ENCODE results near the gene PTEN. TPM values are rescaled to one million over a fixed set of nuclear protein-coding genes. Genes with fewer than 3 reads are reported as not detected.
A peak's percentile ranks its signal among the peaks of the same experiment; 100 is the strongest.
"Not testable (repeated sequence)": the region's sequence is repeated elsewhere in the genome, so short reads cannot be mapped to it uniquely, and the experiment has no call there.

Gene PTEN
- total RNA-seq, 2 donors from 2014 or later, result 99.3 to 101 TPM

DNA sequence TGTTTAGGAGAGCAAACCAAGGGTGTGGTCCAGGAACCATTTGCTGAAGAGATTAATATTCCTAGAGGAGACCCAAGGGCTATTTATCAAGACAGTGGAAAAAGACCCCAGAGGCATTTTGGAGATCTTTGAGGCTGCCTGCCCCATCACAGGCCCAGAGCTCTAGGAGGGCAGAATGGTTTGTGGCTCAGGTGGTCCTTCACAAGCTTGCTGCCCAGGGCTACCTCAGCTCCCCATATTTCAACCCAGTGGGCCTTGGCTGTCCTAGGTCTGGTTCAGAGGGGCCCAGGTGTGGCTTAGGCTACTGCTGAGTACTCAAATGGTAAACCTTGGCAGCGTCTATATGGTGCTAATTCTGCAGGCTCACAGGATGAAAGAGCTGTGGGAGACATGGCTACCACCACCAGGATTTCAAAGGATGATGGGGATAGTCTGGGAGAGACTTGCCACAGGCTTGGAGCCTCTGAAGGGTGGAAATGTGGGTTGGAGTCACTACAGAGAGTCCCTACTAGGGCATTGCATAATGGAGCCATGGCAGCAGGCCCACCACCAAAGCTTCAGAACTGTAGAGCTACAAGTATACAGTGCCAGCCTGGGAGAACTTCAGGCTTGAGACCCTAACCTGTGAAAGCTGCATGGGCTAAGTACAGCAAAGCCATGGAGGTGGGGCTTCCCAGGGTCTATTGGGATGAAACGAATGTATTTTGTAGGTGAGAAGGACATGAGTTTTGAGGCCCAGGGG, 24.3 kb downstream of the PTEN start:
- no peak for DNase-seq
- intact Hi-C loops (cut with DNase I, micrococcal nuclease), result no loop called here
- no peak for ATAC-seq

DNA sequence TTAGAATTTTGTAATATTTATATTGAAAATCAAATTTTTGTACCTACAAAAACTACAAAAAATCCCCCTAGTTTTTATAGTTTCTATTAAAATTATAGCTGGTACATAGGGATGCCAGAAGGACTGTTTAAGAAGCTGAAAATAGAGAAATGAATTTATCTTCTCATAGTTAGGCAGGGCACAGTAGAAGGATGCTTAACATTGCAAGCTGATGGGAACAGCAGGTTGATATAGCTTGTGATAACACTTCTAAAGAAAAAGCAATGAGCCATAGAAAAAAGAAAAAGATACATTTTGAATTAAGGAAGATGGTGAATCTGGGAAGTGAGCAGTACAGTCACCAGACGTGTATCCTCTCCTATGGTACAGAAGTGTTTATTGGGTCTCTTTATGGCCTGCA, 32.0 kb downstream of the PTEN start:
- intact Hi-C loops (cut with DNase I, micrococcal nuclease), result no loop called here
- ATAC-seq (no peak), DNase-seq (no peak)

DNA sequence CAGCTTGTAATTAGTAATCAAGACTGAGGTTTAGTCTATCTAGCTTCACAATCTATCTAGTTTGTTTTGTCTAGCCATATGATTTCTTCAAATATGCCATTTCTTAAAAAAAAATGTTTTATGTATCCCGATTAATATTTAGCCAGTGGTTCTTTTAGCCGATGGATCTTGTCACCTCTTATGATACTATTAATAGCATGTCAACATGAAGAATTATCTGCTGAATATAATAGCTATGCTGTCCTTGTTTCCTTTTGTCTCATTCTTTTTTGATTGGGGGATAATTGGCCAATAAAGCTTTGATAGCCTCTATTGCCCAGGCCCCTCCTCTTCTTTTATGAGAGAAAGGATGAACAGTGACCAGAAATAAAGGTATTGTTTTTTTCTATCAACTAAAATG, 32.8 kb downstream of the PTEN start:
- DNase-seq, result no peak
- ATAC-seq, result no peak
- intact Hi-C loops (cut with DNase I, micrococcal nuclease), result no loop called here

DNA sequence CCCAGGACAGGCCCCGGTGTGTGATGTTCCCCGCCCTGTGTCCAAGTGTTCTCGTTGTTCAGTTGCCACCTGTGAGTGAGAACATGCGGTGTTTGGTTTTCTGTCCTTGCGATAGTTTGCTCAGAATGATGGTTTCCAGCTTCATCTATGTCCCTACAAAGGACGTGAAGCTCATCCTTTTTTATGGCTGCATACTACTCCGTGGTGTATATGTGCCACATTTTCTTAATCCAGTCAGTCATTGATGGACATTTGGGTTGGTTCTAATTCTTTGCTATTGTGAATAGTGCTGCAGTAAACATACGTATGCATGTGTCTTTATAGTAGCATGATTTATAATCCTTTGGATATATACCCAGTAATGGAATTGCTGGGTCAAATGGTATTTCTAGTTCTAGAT, 34.5 kb downstream of the PTEN start:
- intact Hi-C loops (cut with DNase I, micrococcal nuclease); ATAC-seq; DNase-seq: not testable (repeated sequence)

DNA sequence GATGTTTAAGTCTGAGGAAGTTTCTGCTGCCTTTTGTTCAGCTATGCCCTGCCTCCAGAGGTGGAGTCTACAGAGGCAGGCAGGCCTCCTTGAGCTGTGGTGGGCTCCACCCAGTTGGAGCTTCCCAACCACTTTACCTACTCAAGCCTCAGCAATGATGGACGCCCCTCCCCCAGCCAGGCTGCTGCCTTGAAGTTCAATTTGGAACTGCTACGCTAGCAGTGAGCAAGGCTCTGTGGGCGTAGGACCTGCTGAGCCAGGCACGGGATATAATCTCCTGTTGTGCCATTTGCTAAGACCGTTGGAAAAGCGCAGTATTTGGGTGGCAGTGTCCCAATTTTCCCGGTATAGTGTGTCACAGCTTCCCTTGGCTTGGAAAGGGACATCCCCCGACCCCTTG, 40.0 kb downstream of the PTEN start:
- intact Hi-C loops (cut with DNase I, micrococcal nuclease); DNase-seq; ATAC-seq: not testable (repeated sequence)

DNA sequence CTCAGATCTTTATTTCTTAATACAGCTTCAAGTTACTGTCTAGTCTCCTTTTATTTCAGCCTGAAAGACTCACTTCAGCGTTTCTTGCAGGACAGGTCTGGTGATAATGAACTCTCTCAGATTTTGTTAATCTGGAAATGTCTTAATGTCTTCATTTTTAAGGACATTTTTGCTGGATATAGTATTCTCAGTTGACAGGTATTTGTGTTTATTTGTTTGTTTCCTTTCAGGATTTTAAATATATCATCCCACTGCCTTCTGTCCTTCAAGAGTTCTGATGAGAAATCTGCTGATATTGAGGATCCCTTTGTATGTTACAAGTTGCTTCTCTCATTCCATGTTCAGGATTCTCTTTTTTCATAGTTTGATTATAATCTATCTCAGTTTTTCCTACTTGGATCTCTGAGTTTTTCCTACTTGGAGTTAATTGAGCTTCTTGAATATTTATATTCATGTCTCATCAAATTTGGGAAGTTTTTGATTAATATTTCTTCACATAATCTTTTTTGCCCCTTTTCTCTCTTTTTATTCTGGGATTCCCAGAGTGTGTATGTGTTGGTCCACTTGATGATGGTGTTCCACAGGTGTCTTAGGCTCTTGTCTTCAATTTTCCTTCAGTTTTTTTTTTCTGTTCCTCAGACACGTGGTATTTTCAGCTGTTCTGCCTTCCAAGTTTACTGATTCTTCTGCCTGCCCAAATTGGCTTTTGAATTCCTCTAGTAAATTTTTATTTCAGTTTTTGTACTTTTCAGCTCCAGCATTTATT, 49.9 kb downstream of the PTEN start:
- intact Hi-C loops (cut with DNase I, micrococcal nuclease), result no loop called here
- no peak for DNase-seq
- no peak for ATAC-seq

DNA sequence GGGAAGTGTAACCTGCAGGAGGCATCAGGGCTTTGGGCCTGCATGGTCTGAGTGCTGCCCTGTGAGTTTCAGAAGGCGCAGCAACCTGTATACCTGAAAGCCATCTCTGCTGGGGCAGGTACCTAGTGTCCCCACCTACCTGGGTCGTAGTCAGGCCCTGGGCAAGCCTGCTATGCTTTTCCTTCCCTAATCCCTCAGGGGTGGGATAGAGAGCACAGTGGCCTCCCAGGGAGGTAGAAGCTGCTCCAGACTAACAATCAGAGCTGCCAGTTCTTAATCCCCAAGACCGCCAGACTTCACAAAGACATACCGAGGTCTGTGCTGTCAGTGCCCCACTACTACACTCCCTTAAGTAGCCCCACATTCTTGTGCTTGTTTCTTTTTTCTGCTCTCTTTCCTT, 52.0 kb downstream of the PTEN start:
- ATAC-seq (peak; percentile 16), DNase-seq (no peak)
- intact Hi-C loops (cut with DNase I, micrococcal nuclease), result no loop called here

DNA sequence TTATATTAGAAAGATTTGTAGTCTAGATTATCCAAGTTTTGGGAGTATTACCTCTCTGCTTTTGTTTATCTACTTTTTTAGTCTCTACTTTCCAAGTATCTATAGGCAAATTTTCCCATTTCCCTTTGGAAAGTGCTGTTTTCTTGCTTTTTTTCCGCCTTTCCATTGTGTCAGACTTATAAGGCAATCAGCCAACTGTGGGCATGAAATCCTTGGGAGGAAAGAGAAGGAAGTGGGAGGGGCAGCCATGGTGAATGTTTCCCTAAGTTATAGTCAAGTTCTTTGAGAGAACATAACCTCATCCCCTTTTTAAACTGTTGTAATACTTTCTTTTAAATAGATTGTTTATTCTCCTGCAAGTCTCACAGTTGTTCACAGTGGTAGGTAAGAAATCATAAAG, 52.6 kb downstream of the PTEN start:
- intact Hi-C loops (cut with DNase I, micrococcal nuclease), result no loop called here
- DNase-seq (no peak), ATAC-seq (peak; percentile 43)

DNA sequence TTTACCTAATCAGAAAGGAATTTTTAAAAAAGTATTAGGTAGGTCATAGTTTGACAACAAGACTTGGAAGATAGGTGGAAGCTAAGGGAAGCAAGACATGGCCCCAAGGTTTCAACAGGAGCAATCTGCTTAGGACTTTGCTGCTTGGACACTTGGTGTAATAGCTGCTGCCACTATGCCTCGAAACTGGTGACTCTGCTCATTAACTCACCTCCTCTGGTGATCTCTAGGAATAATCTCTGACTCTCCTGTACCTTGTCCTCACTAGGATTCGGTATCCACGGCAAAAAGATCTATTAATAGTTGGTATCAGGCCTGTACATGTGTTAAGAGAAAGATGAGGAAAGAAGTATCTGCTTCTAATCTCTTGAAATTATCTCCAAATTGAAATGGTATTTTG, 53.1 kb downstream of the PTEN start:
- ATAC-seq, result no peak
- intact Hi-C loops (cut with DNase I, micrococcal nuclease), result no loop called here
- DNase-seq, result no peak

DNA sequence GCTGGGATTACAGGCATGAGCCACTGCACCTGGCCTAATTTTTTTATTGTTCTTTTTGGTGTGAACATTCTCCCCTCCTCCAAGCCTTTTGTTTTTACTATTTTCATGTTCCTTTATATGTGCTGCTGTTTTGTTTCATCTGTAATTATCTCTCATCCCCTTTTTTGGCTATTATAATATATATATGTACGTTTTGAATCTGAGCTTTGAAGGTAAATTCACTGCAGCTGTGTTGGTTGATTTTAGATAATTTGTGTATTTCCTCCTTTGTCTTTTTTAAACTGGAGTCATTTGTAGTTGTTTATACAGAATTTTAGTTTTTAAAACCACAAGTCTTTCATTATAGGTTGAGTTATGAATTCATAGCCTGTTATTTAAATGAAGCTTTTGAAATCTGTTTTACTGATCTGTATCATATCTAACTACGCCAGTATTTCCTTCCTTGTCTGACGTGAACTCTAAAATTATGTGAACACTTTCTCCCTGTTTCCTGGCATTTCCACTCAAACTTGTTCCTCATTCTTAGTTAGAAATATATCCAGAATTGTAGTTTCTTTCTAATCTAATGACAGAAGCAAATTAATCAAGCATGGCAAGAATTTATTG, 54.9 kb downstream of the PTEN start:
- no peak for DNase-seq
- intact Hi-C loops (cut with DNase I, micrococcal nuclease), result no loop called here
- no peak for ATAC-seq

DNA sequence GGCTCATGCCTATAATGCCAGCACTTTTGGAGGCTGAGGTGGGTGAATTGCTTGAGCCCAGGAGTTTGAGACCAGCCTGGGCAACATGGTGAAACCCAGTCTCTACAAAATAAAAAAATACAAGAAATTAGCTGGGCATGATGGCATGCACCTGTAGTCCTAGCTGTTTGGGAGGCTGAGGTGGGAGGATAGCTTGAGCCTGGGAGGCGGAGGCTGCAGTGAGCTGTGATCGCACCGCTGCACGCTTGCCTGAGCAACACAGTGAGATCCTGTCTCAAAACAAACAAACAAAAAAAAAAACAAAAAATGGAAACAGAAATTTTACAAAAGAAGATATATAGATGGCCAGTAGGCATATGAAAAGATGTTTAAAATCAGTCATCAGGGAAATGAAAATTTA, 57.1 kb downstream of the PTEN start:
- DNase-seq (no peak), ATAC-seq (no peak)
- intact Hi-C loops (cut with DNase I, micrococcal nuclease), result no loop called here

DNA sequence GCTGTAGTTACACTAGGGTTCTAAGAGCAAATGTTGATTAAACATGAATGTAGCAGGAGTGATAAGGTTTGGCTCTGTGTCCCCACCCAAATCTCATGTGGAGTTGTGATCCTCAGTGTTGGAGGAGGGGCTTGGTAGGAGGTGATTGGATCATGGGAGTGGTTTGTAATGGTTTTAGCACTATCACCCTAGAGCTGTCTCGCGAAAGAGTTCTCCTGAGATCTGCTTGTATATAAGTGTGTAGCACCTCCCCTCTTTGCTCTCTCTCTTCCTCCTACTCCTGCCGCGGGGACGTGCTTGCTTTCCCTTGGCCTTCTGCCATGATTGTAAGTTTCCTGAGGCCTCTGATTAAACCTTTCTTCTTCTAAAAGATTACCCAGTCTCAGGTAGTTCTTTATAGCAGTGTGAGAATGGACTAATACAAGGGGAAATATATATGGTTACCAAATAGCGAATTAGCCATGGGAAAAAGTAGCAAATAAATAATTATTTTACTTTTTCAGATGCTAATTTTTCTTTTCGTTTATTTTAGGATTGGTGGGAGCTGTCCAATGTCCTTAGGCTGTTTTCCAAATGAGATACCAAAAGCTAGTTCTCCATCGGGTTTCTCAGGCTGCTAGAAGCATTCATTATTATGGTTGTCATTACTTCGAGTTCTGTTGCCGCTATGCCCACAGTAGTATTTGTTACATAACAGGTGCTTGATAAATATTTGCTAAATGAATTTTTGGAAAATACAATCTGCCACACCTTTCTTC, 58.7 kb downstream of the PTEN start:
- intact Hi-C loops (cut with DNase I, micrococcal nuclease), result no loop called here
- no peak for DNase-seq
- ATAC-seq, result peak; percentile 47

DNA sequence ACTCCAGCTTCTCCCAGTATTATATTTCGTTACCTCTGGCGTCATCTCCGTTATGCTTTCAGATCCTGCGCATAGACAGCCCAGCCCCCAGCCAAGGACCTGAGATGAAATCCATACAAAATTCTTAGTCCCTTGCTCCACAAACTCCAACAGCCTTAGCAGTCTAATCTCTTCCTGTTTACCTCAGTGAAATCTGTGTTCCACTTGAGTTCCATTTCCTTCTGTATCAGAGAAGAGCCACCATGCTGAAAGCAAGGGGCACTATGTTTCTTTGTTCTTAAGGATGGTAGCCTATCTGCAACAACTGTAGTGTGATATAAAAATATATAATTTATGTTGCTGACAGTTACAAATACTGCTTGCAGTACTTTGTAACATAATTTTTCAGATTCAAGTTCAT, 59.8 kb downstream of the PTEN start:
- DNase-seq (no peak), ATAC-seq (no peak)
- intact Hi-C loops (cut with DNase I, micrococcal nuclease), result no loop called here

DNA sequence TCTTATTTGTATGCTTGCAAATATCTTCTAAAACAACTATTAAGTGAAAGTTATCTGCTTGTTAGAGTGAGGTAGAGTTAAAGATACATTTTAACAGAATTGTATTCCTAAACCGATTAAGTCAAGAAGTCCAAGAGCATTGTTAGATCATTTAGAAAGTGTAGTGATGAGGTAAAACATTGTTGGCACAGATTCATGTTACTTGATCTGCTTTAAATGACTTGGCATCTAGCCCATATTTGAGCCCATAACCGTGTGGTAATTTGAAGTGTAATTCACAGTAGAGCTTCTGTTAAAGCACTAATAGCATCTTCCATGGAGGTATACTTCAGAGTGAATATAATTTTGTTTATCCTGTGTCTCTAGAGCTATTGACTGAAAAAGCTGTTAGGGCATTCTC, 62.1 kb downstream of the PTEN start:
- no peak for DNase-seq
- peak; percentile 43 for ATAC-seq
- intact Hi-C loops (cut with DNase I, micrococcal nuclease), result no loop called here

DNA sequence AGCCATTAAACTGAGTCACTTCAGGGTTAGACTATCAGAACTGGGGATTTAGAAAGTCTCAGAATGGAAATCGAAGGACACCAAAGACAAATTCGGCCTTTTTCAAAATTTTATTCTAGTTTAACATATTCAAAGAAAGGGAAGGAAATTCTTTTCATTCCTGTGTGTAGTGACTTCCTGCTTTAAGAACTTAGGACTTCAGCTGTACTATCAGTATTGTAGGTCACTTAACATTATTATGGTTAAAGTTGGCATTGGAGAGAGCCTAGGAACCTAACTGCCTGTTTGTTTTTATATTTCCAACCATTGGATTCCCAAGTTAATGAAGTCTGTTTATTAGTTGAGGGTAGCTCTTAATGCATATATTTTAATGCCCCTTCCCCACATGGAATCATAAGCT, 63.7 kb downstream of the PTEN start:
- DNase-seq (no peak), ATAC-seq (no peak)
- intact Hi-C loops (cut with DNase I, micrococcal nuclease), result no loop called here

DNA sequence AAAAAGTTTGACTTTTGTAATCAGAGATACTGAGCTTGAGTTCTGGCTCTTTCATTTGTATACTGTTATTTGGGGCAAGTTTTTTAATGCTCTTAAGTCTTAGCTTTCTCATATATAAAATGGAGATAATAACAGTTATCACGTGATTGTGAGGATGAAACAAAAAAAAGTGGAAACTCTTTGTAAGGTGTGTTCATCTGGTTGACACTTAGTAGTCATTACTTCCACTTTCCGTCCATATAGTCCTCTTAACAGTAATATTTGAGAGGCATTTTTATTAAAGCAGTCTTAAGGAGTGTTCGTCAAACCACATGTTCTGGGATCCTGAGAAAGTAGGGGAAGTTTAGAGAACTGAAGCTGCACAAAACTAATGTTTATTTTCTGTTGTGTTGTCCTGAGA, 65.6 kb downstream of the PTEN start:
- ATAC-seq, result no peak

DNA sequence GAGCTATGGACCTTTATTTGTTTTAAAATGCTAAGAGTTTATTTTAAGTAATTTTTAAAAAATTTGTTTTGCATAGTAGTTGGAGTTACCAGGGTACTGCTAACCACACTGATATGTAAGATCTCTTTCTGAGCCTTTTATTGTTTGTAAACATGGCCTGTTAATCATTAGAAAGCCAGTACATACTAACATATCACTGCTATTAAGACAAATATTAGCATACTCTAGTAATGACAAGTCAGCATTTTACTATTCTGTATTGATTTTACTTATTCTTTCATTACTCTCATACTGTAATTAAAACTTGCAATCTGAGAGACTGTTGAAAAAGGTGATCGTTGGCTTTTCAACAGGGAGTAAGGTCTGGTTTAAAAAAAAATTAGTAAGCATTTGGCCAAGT, 66.7 kb downstream of the PTEN start:
- intact Hi-C loops (cut with DNase I, micrococcal nuclease), result no loop called here
- ATAC-seq, result no peak
- no peak for DNase-seq

More for the DNA sequence above, 65.6 kb downstream of the PTEN start:
- no peak for DNase-seq
- intact Hi-C loops (cut with DNase I, micrococcal nuclease), result no loop called here

DNA sequence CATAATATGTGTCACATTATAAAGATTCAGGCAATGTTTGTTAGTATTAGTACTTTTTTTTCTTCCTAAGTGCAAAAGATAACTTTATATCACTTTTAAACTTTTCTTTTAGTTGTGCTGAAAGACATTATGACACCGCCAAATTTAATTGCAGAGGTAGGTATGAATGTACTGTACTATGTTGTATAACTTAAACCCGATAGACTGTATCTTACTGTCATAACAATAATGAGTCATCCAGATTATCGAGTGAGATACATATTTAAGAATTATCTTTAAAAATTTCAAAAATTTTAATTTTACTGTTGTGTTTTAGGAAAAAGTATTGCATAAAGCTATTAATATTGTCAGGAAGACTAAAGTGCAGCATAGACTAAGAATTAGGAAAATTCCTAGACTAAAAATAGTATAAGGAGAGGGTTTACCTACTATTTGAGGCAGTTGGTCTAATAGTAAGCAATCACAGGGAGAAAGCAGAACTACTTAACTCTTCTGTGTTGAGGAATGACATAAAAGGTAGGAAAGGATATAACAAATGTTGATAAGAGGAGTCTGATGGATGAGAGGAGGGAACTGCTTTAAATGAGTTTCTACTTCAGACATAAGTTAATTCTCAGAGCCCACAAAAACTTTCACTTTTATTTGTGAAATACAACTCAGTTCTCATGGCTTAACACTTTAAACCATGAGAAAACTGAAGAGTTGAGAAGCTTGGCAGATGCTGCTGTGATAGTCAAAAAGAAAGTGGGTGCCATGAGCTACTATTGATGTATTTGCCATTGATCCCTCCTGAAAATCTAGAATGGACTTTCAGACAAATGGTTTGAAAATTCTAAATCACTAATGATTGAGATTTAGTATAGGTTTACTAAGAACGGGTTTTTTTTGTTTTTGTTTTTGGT, 67.8 kb downstream of the PTEN start:
- no peak for ATAC-seq
- intact Hi-C loops (cut with DNase I, micrococcal nuclease), result no loop called here

DNA sequence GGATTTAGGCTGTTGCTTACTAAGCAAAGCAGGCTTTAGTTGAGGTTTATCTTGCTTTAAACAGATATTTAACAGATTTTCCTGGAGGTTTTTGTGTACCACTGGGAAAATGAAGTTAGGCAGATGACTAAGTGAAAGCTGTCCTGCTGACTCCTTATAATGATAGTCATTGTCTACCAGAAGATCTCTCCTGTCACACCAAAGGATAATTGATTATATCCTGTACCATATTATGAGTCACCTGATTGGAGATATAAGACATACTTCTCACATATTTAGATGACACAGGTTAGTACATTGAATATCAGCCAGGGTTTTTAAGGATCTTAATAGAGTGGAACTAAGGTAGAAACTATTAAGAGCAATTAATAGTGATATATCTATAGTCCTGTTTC, 68.4 kb downstream of the PTEN start:
- ATAC-seq, result no peak
- DNase-seq, result no peak
- intact Hi-C loops (cut with DNase I, micrococcal nuclease), result no loop called here

More for the DNA sequence above, 67.8 kb downstream of the PTEN start:
- DNase-seq, result no peak
